ENCODE data around the gene ELAVL4.

The ELAVL4 gene

GRCh38 chr1:50080904-50081586, 27.7 kb upstream of the ELAVL4 start:
- Histone ChIP-seq H3K18ac (ENCODE audit: low read length) (no peak overlapping the region), H3K4me2 (ENCODE audit: low read length) (no peak overlapping the region), H4K5ac (ENCODE audit: low read length) (no peak overlapping the region), H3K56ac (ENCODE audit: low read length) (no peak overlapping the region), H3K4me3 (ENCODE audit: low read length) (no peak overlapping the region), H2AK5ac (ENCODE audit: low read length) (no peak overlapping the region), H2BK120ac (ENCODE audit: low read depth, low read length) (no peak overlapping the region), H4K8ac (ENCODE audit: low read depth, low read length) (no peak overlapping the region), H3K4ac (ENCODE audit: low read depth, low read length) (no peak overlapping the region), H3K23ac (ENCODE audit: low read length) (no peak overlapping the region), H3K27me3 (ENCODE audit: insufficient read depth, low read length, poor library complexity) (no peaks in the 10 kb centered on the region), H3K27ac (ENCODE audit: low read depth, low read length) (no peak overlapping the region), H3K79me1 (ENCODE audit: low read length) (no peaks in the 10 kb centered on the region), H2BK15ac (replicated peaks; ENCODE audit: low read depth) (no peak overlapping the region), H3K9ac (ENCODE audit: low read length) (no peak overlapping the region), H2BK5ac (ENCODE audit: low read length) (no peak overlapping the region), H3K4me1 (ENCODE audit: control insufficient read depth, low read depth, low read length) (no peaks in the 10 kb centered on the region), H3K36me3 (ENCODE audit: control insufficient read depth, insufficient read depth, low read length) (no peaks in the 10 kb centered on the region), H3K79me2 (ENCODE audit: control insufficient read depth, insufficient read depth, low read length) (no peaks in the 10 kb centered on the region)
- DNase-seq = peak; percentile 70
- WGBS (ENCODE audit: extremely low coverage, insufficient coverage, low lambda C conversion rate) = no CpG with 5 or more reads among the region's 3 CpGs

- H3K27ac ChIP-seq (ENCODE audit: low read depth, low read length) = no peak overlapping the region
These were observed 24.3 kb upstream of the ELAVL4 start for GRCh38 chr1:50084389-50084788.

GRCh38 chr1:50091068-50091467, 17.7 kb upstream of the ELAVL4 start:
- Histone ChIP-seq H2BK120ac (ENCODE audit: low read depth, low read length) (no peak overlapping the region), H3K36me3 (ENCODE audit: control insufficient read depth, insufficient read depth, low read length) (no peaks in the 10 kb centered on the region), H3K23ac (ENCODE audit: low read length) (no peak overlapping the region), H3K4me1 (ENCODE audit: control insufficient read depth, low read depth, low read length) (no peaks in the 10 kb centered on the region), H3K18ac (ENCODE audit: low read length) (no peak overlapping the region), H2BK15ac (replicated peaks; ENCODE audit: low read depth) (no peak overlapping the region), H3K56ac (ENCODE audit: low read length) (no peak overlapping the region), H3K27me3 (ENCODE audit: insufficient read depth, low read length, poor library complexity) (peaks cover 1% of the 10 kb centered on the region), H2AK5ac (ENCODE audit: low read length) (no peak overlapping the region), H3K9ac (ENCODE audit: low read length) (no peak overlapping the region), H3K79me2 (ENCODE audit: control insufficient read depth, insufficient read depth, low read length) (no peaks in the 10 kb centered on the region), H3K4me3 (ENCODE audit: low read length) (no peak overlapping the region), H3K27ac (ENCODE audit: low read depth, low read length) (no peak overlapping the region), H4K8ac (ENCODE audit: low read depth, low read length) (no peak overlapping the region), H4K5ac (ENCODE audit: low read length) (no peak overlapping the region), H2BK5ac (ENCODE audit: low read length) (no peak overlapping the region), H3K79me1 (ENCODE audit: low read length) (no peaks in the 10 kb centered on the region), H3K4me2 (ENCODE audit: low read length) (no peak overlapping the region), H3K4ac (ENCODE audit: low read depth, low read length) (no peak overlapping the region)
- DNase-seq = no peak
- no CpG with 5 or more reads among the region's 9 CpGs for WGBS (ENCODE audit: extremely low coverage, insufficient coverage, low lambda C conversion rate)

More at GRCh38 chr1:50084389-50084788, 24.3 kb upstream of the ELAVL4 start:
- H2BK15ac ChIP-seq (replicated peaks; ENCODE audit: low read depth) = no peak overlapping the region
- H3K23ac ChIP-seq (ENCODE audit: low read length) = no peak overlapping the region
- H3K4me2 ChIP-seq (ENCODE audit: low read length) = no peak overlapping the region
- no peak overlapping the region for H2BK5ac ChIP-seq (ENCODE audit: low read length)
- H3K36me3 ChIP-seq (ENCODE audit: control insufficient read depth, insufficient read depth, low read length) = no peaks in the 10 kb centered on the region
- H3K9ac ChIP-seq (ENCODE audit: low read length) = no peak overlapping the region
- no peak overlapping the region for H3K4ac ChIP-seq (ENCODE audit: low read depth, low read length)
- no peaks in the 10 kb centered on the region for H3K4me1 ChIP-seq (ENCODE audit: control insufficient read depth, low read depth, low read length)
- no peaks in the 10 kb centered on the region for H3K79me2 ChIP-seq (ENCODE audit: control insufficient read depth, insufficient read depth, low read length)
- H2AK5ac ChIP-seq (ENCODE audit: low read length) = no peak overlapping the region
- H4K5ac ChIP-seq (ENCODE audit: low read length) = no peak overlapping the region
- WGBS (ENCODE audit: extremely low coverage, insufficient coverage, low lambda C conversion rate) = no CpG with 5 or more reads among the region's 1 CpG
- no peaks in the 10 kb centered on the region for H3K79me1 ChIP-seq (ENCODE audit: low read length)
- no peak overlapping the region for H4K8ac ChIP-seq (ENCODE audit: low read depth, low read length)
- H3K18ac ChIP-seq (ENCODE audit: low read length) = no peak overlapping the region
- no peaks in the 10 kb centered on the region for H3K27me3 ChIP-seq (ENCODE audit: insufficient read depth, low read length, poor library complexity)
- H3K4me3 ChIP-seq (ENCODE audit: low read length) = no peak overlapping the region
- peak; percentile 26 for DNase-seq
- no peak overlapping the region for H3K56ac ChIP-seq (ENCODE audit: low read length)
- no peak overlapping the region for H2BK120ac ChIP-seq (ENCODE audit: low read depth, low read length)

- H3K27ac ChIP-seq (ENCODE audit: low read depth, low read length) = no peak overlapping the region
- no peaks in the 10 kb centered on the region for H3K79me1 ChIP-seq (ENCODE audit: low read length)
- no peak overlapping the region for H3K4me3 ChIP-seq (ENCODE audit: low read length)
- H3K4me1 ChIP-seq (ENCODE audit: control insufficient read depth, low read depth, low read length) = no peaks in the 10 kb centered on the region
- no peak for DNase-seq
- no peak overlapping the region for H3K18ac ChIP-seq (ENCODE audit: low read length)
- WGBS (ENCODE audit: extremely low coverage, insufficient coverage, low lambda C conversion rate) = no CpG with 5 or more reads among the region's 3 CpGs
- no peaks in the 10 kb centered on the region for H3K36me3 ChIP-seq (ENCODE audit: control insufficient read depth, insufficient read depth, low read length)
- H4K8ac ChIP-seq (ENCODE audit: low read depth, low read length) = no peak overlapping the region
- H3K4me2 ChIP-seq (ENCODE audit: low read length) = no peak overlapping the region
- H3K56ac ChIP-seq (ENCODE audit: low read length) = no peak overlapping the region
- H2BK15ac ChIP-seq (replicated peaks; ENCODE audit: low read depth) = no peak overlapping the region
- no peak overlapping the region for H2AK5ac ChIP-seq (ENCODE audit: low read length)
- no peak overlapping the region for H2BK5ac ChIP-seq (ENCODE audit: low read length)
- no peaks in the 10 kb centered on the region for H3K79me2 ChIP-seq (ENCODE audit: control insufficient read depth, insufficient read depth, low read length)
- H4K5ac ChIP-seq (ENCODE audit: low read length) = no peak overlapping the region
- H3K23ac ChIP-seq (ENCODE audit: low read length) = no peak overlapping the region
- H3K9ac ChIP-seq (ENCODE audit: low read length) = no peak overlapping the region
- H3K4ac ChIP-seq (ENCODE audit: low read depth, low read length) = no peak overlapping the region
- no peak overlapping the region for H2BK120ac ChIP-seq (ENCODE audit: low read depth, low read length)
- H3K27me3 ChIP-seq (ENCODE audit: insufficient read depth, low read length, poor library complexity) = no peaks in the 10 kb centered on the region
These were observed 13.0 kb upstream of the ELAVL4 start for GRCh38 chr1:50095716-50096115.

DNA sequence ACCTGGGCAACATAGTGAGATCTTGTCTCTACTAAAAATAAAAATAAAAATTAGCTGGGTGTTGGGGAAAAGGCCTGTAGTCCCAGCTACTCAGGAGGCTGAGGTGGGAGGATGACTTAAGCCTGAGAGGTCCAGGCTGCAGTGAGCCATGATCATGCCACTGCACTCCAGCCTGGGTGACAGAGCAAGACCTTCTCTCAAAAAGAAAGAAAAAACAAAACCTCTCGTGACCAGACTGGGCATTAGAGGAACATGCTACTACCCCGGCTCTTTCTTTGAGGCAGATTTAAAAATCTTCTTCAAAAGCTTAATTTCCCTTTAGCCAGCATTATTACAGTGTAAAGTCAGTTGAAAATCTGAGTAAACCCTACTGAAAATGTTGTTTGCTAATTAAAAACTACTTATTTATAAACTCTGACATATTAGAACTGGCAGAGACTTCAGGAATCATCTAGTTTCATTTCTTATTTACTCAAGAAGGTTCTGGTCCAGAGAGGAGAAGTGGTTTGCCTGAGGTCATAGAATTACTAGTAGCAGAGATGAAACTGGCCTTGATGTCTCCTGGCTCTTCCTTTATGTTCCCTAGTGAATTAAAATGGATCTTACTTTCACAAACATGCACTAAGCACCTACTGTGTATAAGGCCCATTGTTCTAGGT, 11.6 kb upstream of the ELAVL4 start:
- Histone ChIP-seq H3K4ac (ENCODE audit: low read depth, low read length) (no peak overlapping the region), H3K56ac (ENCODE audit: low read length) (no peak overlapping the region), H3K4me1 (ENCODE audit: control insufficient read depth, low read depth, low read length) (no peaks in the 10 kb centered on the region), H3K79me1 (ENCODE audit: low read length) (no peaks in the 10 kb centered on the region), H2BK120ac (ENCODE audit: low read depth, low read length) (no peak overlapping the region), H2BK15ac (replicated peaks; ENCODE audit: low read depth) (no peak overlapping the region), H3K27me3 (ENCODE audit: insufficient read depth, low read length, poor library complexity) (no peaks in the 10 kb centered on the region), H3K4me2 (ENCODE audit: low read length) (no peak overlapping the region), H3K18ac (ENCODE audit: low read length) (no peak overlapping the region), H4K8ac (ENCODE audit: low read depth, low read length) (no peak overlapping the region), H2BK5ac (ENCODE audit: low read length) (no peak overlapping the region), H2AK5ac (ENCODE audit: low read length) (no peak overlapping the region), H3K9ac (ENCODE audit: low read length) (no peak overlapping the region), H4K5ac (ENCODE audit: low read length) (no peak overlapping the region), H3K4me3 (ENCODE audit: low read length) (no peak overlapping the region), H3K36me3 (ENCODE audit: control insufficient read depth, insufficient read depth, low read length) (no peaks in the 10 kb centered on the region), H3K27ac (ENCODE audit: low read depth, low read length) (no peak overlapping the region), H3K23ac (ENCODE audit: low read length) (no peak overlapping the region), H3K79me2 (ENCODE audit: control insufficient read depth, insufficient read depth, low read length) (no peaks in the 10 kb centered on the region)
- DNase-seq = no peak
- WGBS (ENCODE audit: extremely low coverage, insufficient coverage, low lambda C conversion rate) = no CpG with 5 or more reads among the region's 2 CpGs

DNA sequence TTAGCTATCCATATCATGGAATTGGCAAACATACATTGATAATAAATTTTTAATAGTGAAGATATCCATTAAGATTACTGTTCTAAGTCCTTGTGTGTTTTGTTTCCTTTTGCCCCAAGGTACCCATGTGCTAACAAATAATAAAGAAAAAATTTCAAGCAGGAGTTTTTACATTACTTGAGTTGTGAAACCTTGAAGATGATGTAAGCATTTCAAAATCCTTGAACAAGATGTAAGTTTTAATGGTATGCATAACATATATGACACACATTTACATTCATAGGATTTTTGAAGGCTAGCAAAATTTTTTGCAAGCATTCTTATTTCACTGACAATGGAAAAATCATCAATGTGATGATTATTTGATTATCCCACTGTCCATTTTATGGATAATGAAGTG, 10.9 kb upstream of the ELAVL4 start:
- Histone ChIP-seq H3K4ac (ENCODE audit: low read depth, low read length) (no peak overlapping the region), H4K5ac (ENCODE audit: low read length) (no peak overlapping the region), H3K79me1 (ENCODE audit: low read length) (no peaks in the 10 kb centered on the region), H2BK120ac (ENCODE audit: low read depth, low read length) (no peak overlapping the region), H3K79me2 (ENCODE audit: control insufficient read depth, insufficient read depth, low read length) (no peaks in the 10 kb centered on the region), H3K27me3 (ENCODE audit: insufficient read depth, low read length, poor library complexity) (no peaks in the 10 kb centered on the region), H3K4me3 (ENCODE audit: low read length) (no peak overlapping the region), H3K27ac (ENCODE audit: low read depth, low read length) (no peak overlapping the region), H2BK5ac (ENCODE audit: low read length) (no peak overlapping the region), H3K4me1 (ENCODE audit: control insufficient read depth, low read depth, low read length) (no peaks in the 10 kb centered on the region), H2BK15ac (replicated peaks; ENCODE audit: low read depth) (no peak overlapping the region), H3K4me2 (ENCODE audit: low read length) (no peak overlapping the region), H3K56ac (ENCODE audit: low read length) (no peak overlapping the region), H4K8ac (ENCODE audit: low read depth, low read length) (no peak overlapping the region), H3K23ac (ENCODE audit: low read length) (no peak overlapping the region), H2AK5ac (ENCODE audit: low read length) (no peak overlapping the region), H3K36me3 (ENCODE audit: control insufficient read depth, insufficient read depth, low read length) (no peaks in the 10 kb centered on the region), H3K9ac (ENCODE audit: low read length) (no peak overlapping the region), H3K18ac (ENCODE audit: low read length) (no peak overlapping the region)
- no peak for DNase-seq
